Activated gamma-delta T cell (primary cell): Measurements from ENCODE around the gene GNAT3.

Experiments
- DNase-seq: peaks from one replicate; lab custom pipeline; 2025; lab: John Stamatoyannopoulos, UW
- total RNA-seq, 2 donors: gene quantifications; one replicate each; lab custom pipeline; 2026; lab: John Stamatoyannopoulos, UW

GNAT3 gene
- total RNA-seq = 0 reads per million in 2 donors

DNA sequence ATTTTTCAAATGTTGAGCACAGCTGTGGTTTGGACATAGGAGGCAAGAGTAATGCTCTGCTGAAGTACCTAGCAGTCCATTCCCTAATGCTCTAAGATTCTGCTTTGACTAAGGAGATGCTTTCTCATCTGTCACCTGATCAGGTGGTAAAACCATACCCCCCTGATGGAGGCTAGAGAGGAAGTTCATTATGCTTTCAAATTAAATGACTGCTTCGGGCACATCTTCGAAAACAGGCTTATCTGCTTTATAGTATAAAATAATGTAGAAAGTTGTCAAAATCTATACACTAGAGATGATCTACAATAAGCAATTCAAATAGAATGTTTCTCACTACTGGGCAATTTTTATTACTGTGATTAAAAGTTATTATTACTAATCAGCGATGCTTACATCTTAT lies at the start of gene GNAT3:
GNAT3 (minus strand) TSS at position 101 of the 400 bp plus-strand sequence. CDS start 138 bp downstream, outside the sequence.
- DNase-seq = no peak

DNA sequence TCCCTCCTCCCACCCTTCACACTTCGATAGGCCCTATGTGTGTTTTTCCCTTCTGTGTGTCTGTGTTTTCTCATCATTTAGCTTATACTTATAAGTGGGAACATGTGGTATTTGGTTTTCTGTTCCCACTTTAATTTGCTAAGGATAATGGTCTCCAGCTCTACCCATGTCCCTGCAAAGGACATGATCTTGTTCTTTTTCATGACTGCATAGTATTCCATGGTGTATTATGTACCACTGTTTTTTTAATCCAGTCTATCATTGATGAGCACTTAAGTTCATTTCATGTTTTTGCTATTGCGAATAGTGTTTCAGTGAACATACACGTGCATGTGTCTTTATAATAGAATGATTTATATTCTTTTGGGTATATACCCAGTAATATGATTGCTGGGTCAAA lies 46.3 kb upstream of the GNAT3 start:
- no peak for DNase-seq

DNA sequence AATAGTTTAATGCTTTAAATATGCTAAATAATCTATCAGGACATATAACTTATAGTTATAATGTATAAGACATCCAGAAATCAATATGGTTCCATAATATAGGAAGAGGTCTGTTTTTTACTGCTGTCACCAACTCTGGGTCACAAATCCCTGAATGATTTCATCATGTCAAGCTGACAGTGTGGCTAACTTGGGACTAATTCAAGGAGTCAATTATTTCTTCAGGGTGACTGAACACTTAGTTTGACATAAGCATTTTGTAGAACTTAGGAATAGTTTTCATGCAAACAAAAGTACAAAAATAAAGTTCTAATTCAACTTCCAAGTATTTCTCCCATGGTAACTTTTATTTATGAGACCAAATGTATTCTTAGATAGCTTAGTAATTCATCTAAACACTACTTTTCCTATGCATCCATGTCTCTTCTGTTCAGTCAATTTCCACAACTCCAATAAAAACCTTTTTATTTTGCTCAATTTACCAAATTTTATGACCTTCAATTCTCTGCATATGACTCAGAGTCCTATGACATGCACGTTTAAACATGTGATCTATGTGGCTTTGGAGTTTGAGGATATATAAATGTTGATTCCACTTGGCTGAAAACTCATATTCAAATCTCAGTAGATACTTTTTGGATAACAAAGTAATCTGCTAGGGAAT lies 40.3 kb upstream of the GNAT3 start:
- DNase-seq = no peak

DNA sequence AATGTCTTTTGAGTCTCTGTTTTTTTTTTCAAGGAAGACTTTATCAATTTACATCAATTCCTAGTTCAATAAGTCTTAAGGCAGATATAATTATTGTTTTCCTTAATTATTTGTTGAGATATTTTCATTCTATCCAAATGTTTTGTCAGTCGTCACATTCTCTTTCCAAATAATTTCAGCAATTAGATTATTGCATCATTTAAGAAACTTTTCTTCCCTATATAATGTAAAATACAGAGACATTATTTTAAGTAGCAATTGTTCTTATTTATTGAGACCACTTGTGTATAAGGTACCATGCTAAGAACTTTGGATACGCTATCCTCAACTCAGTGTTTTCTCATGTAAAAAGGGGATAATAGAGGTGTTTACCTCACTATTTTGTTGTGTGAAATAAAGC lies 38.1 kb upstream of the GNAT3 start:
- no peak for DNase-seq

DNA sequence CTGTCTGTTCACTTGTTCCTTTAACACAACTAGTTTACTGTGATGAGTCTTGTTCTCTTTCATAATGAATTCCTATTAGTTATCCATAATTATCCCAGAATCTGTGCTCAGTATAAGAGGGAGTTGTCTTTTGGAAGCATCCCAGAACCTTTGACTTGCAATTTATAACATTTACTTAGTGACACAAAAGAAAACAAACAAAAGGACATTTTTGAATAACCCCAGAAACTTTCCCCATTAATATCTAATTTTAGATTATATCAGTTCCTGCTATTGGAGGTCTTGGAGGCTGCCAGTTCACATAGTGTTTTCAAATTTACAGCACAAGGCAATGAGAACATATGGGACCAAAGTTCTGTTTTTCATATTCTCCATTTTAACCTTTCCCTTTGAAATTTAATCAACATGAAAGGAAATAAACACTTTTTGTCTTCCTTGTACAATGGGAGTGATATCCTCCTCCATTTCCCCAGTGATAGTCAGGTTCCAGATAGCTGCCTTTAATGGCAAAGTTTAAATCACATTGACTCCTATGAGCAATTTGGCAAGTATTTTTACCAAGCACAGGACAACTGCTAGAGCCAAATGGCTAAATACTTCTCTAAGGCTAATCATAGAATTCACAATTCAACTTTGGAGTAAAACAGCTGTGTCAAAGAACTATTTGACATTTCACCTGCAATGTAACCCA lies 37.1 kb upstream of the GNAT3 start:
- DNase-seq = no peak

DNA sequence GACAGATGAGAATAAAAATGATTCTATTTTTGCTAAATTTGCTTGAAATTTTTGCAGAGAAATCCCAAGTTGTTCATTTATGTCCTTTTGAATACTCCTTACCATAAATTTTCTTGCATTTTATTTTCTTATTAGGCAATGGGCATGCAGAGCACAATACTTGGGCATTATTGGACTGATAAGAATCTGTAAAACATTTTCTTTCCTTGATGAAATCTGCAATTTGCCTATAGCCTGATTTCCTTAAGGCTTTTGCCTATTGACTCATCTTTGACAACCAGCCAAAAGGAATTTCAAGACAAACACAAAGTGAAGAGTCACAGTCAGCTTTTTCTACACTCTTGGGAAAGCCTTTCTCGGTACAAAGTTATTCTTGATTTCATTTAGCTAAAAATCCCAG lies 30.5 kb upstream of the GNAT3 start:
- DNase-seq = no peak

DNA sequence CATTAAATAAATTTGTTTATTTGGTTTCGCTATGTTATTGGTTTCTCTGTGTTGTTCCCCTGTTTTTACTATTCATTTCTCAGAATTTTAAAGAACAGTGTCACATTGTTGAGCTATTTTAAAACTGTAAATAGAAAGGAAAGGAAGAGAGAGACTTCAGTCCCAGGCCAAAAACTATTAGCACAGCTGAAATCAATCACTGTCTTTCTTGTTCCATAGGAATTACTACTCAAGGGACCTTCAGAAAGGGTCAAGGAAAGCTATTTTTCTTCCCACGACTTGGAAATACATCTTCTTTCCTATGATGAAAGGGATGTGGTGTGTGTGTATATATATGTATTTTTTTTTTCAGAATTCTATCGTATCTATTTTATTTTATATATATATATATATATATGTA lies 29.0 kb upstream of the GNAT3 start:
- no peak for DNase-seq

DNA sequence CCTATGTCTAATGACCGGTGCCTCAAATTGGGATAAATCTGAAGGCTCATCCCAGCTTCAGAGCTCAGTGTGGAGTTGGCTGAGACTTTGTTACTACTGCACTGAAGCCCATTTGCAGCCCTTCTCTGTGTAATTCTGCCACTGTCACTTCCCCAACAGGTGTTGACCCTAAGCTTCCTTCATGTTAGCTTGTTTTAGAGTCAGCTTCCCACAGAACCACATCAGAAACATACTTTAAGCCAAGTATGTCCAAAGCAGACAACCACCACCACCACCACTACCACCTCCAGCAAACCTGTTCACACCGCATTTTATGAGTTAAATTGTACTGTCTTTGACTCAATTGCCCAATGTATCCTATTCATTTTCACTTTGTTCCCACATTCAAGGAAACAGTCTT lies 25.2 kb upstream of the GNAT3 start:
- no peak for DNase-seq

DNA sequence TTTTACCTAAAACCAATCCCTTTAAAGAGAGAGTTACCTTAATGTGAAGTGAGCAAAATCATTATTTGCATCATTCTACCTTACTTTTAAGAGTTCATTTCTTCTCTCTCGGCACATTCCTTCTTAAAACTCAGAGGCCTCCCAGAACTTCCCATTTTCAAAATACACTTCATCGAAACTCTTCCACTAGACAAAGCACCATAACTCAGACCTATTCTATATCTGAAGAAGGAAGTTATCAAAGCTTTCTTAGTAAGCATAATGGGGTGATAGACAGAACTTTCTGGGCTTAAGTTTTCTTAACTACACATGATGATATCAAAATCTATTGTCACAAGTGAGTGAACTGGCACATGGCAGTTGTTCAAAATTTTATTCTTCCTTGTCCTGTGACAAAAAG lies 24.6 kb upstream of the GNAT3 start:
- DNase-seq = no peak

DNA sequence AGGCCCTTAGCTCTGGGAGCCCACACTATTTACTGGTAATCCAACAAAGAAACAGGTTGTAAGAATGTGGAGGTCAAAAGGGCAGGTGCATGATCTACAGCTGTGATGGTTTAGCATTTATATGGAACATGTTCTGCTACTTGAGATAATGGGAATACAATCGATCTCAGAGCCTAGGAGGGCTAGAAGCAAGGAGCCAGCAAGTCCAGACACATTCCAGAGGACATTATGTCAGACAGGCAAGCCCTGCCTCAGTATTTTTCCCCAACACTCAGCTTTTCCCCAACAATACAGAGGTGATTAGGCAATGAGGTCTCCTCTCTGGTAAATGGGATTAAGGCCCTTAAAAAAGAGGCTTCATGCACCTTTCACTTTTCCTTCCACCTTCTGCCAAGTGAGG lies 21.4 kb upstream of the GNAT3 start:
- no peak for DNase-seq

DNA sequence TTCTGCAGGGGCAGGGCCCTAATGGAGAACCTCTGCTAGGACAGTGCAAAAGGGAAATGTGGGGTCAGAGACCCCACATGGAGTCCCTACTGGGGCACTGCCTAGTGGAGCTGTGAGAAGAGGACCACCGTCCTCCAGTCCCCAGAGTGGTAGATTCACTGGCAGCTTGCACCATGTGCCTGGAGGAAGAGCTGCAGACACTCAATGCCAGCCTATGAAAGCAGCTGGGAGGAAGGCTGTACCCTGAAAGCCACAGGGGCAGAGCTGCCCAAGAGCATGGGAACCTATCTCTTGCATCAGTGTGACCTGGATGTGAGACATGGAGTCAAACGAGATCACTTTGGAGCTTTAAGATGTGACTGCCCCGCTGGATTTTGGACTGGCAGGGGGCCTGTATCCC lies 20.3 kb upstream of the GNAT3 start:
- no peak for DNase-seq

DNA sequence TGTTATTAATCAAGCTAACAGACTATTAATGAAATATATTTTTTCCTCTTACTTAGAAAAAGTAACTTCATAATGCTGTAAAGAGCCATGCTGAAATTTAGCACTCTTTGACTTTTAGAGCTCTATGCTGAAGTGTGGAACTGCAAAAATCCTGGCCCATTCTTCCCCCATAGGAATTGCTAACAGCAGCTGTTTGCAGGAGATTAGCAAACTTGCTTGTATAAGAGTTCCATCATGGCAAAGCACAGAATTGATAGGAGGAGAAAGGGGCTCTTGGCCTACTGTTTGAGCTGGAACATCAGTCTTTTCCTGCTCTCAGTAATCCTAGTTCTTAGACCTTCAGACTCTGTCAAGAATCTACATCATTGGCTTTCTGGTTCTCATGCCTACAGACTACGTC lies 18.3 kb upstream of the GNAT3 start:
- DNase-seq = no peak

DNA sequence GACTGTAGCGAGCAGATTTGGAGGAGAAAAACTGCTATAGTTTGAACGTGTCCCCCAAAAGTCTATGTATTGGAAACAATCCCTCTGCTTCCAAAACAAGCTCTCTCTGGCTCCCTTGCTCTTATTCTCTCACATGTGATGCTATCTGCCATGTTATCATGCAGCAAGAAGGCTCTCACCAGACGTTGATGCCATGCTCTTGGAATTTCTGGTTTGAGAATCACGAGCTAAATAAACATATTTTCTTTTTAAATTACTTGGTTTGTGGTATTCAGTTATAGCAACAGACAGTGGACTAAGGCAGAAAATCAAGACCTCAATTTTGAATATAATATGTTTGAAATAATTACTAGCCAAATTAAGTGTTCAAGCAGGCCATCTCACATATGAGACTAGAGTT lies 17.5 kb upstream of the GNAT3 start:
- DNase-seq = no peak

DNA sequence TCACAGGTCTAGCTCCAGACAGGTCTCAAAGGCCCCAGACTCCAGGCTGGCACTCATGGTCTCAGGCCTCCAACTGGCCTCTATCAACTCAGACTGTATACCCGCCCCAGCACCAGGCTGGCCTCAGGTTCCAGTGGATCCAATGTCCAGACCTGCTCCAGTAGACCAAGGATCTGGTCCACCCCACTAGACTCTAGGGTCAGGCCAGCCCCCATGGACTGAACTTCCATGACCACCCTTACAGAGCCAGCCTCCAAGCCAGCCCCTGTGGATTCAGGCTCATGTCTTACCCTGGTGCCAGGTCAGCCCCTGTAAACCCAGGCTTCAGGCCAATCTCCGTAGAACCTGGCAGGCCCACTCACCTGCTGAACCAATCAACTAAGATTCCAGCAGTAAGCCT lies 16.8 kb upstream of the GNAT3 start:
- no peak for DNase-seq

DNA sequence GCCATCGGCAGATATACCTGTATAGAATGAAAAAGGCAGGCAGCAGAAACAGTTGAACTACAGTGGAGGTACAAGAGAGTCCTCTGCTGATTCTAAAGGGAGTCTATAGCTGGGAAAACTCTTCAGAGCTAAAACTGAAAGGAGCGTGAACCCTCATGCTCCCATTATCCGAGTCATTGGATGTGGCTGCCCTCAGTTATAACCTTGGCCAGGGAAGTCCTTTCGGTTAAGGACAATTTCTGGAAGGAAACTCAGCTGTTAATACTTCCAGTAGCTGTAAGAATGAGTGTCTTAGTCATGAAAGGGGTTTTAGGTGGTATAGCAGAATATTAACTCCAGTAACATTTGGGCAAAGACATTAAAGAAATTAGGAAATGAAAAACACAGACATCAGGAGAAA lies 14.6 kb upstream of the GNAT3 start:
- no peak for DNase-seq

DNA sequence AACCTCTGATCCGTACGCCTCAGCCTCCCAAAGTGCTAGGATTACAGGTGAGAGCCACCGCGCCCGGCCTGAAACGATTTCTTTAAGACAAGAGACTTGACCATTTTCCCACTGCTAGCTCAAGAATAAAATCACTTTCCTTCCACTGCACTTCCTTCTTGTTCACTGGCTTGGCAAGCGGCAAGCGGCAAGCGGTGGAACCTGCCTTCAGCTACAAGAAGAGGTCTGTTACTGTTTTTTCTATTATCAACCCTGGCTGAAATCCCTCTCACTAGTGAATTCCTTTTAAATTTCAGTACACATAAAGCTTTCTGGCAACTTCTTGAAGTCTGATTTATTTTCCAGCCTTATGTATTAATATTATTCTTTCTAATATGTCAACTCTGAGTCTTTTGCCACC lies 12.8 kb upstream of the GNAT3 start:
- no peak for DNase-seq

DNA sequence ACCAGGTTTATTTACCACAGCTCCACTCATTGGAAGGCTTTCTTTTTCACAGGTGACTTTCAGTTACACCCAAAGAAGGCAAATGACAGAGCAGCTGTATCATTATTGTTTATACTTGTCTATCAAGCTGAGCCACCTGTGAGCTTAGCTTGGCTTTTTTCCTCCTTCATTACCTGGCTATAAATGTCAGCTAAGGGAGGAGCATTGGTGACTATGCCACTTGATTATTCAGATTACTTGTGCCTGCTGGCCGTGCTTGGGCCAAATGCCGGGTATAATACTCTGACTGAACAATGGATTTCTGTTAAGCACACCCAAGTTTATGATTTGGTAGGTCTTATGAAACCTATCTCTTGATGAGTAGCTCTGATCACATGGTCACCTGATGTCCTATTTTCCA lies 9.9 kb upstream of the GNAT3 start:
- DNase-seq = no peak

DNA sequence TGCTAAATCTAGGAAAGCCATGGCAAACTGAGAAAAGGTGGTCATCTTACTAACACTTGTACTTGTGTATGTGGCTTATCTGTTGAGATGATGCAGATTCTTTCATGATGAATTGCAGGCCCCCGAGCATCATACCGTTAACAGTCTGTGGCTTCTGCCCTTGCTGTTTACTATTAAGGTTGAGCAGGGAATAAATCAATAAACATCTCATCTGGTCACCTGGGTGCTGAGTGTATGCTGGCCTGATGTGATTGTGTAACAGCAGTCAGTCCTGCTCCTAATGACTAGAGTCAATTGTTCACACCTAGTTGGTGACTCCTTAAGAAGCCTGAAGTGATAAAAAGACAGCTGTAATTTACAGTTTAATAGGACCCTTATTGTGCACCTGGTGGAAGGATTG lies 8.3 kb upstream of the GNAT3 start:
- no peak for DNase-seq

DNA sequence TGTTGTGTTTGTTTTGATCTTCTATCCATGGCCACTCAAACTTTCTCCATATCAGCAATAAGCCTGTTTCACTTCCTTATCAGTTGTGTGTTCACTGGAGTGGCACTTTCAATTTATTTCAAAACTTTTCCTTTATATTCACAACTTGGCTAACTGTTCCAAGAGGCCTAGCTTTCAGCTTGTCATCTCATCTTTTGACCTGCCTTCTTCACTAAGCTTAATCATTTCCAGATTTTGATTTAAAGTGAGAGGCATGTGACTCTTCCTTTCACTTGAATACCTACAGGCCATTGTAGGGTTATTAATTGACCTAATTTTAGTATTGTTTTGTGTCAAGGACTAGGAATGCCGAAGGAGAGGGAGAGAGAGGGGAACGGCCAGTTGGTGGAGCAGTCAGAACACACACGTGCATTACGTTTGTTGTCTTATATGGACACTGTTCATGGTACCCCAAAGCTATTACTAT lies 5.5 kb upstream of the GNAT3 start:
- no peak for DNase-seq

DNA sequence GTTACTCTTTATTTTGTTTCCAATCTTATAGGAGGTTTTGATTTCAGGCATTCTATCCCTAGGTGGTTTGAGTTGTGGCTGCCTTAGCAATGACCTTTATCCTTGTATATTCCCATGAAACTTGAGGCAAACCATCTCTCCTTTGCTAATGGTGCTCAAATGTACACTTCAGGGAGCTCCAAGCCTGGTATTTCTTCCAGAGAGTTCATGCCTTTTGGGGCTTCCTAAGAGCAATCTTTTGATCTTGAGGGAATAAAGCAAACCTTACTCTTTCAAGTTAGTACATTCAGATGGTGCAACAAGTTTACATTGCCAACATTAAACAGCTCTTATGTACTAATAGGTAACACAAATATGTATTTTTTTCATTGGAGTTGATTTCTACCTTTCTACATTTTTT lies 3.4 kb upstream of the GNAT3 start:
- DNase-seq = no peak

DNA sequence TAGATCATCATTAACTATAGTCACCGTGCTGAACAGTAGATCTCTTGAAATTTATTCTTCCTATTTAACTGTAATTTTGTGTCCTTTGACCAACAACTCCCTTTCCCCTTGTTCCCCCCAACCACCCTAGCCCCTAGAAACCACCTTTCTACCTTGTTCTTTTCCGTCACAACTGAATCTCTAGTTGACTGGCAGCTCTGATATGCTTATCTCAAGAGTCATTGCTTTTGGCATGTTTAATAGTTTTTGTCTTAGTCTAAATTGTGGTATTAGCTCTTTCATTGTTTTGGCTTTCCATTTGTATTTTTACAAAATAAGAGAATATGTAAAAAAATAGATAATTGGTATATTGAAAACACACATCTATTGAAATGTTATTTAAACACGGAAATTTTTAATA lies 1.8 kb downstream of the GNAT3 start:
- no peak for DNase-seq

DNA sequence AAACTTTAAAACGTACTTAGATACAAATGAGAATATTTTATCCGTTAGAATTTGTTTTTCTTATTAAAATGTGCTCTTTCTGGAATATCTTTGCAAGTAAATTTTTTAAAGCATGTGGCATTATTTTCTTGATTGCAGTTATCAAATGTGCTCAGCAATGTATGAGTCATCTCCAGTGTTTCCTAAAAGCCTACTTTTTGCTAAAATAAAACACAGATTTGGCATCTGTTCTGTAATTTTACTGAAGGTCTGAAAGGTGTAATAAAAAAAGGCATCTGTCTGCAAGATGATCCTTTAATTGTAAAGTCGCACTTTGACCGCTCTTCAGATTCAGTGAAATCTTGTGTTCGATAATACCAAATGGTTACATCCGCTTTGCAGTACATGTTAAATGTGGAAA lies 3.4 kb downstream of the GNAT3 start:
- DNase-seq = no peak

DNA sequence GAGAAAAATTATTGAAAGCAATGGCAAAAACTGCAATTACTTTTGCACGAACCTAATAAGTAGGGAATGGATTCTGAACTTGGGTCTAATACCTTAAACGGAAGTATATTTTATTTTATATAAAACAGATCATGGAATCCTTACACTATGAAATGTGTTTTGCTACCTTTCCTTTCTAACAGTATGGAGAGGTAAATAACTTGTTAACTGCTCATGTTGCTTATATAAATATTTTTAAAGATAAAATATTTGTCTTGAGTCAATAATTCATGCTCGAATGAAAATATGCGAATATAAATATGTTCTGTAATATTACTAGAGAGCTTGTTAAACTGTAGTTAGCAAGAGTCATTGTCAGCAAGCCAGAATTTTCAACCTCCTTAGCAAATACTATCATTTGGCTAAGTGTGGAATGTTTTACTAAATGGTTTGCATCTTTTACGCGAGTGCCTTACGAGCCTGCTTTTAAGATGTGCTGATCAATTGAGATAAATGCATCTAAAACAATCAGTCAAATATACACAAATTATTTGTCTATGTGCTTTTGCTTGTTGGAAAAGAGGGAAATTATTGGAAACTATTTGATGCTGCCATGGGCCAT lies 5.9 kb downstream of the GNAT3 start:
- no peak for DNase-seq
